Measurements from ENCODE around the gene BBOX1.

DNA sequence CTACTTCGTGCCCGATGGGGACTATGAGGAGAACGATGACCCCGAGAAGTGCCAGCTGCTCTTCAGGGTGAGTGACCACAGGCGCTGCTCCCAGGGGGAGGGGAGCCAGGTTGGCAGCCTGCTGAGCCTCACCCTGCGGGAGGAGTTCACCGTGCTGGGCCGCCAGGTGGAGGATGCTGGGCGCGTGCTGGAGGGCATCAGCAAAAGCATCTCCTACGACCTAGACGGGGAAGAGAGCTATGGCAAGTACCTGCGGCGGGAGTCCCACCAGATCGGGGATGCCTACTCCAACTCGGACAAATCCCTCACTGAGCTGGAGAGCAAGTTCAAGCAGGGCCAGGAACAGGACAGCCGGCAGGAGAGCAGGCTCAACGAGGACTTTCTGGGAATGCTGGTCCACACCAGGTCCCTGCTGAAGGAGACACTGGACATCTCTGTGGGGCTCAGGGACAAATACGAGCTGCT lies 46.0 kb upstream of the BBOX1 start:
- TF ChIP-seq, protein P1, sequence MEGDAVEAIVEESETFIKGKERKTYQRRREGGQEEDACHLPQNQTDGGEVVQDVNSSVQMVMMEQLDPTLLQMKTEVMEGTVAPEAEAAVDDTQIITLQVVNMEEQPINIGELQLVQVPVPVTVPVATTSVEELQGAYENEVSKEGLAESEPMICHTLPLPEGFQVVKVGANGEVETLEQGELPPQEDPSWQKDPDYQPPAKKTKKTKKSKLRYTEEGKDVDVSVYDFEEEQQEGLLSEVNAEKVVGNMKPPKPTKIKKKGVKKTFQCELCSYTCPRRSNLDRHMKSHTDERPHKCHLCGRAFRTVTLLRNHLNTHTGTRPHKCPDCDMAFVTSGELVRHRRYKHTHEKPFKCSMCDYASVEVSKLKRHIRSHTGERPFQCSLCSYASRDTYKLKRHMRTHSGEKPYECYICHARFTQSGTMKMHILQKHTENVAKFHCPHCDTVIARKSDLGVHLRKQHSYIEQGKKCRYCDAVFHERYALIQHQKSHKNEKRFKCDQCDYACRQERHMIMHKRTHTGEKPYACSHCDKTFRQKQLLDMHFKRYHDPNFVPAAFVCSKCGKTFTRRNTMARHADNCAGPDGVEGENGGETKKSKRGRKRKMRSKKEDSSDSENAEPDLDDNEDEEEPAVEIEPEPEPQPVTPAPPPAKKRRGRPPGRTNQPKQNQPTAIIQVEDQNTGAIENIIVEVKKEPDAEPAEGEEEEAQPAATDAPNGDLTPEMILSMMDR (IDR thresholded peaks at IDR 0.05; ENCODE audit: control extremely low read depth in 1 of 3, insufficient read depth in 1 of 3, low read depth in 1 of 3, low read length in 3 of 3) = no peak
- TF ChIP-seq EP300 (IDR thresholded peaks at IDR 0.05; ENCODE audit: borderline replicate concordance in 1 of 2, low read depth in 2 of 2, low read length in 2 of 2) = no peak

Measured in H1 (cell line).